ENCODE results near the gene RUNX2. TPM values are rescaled to one million over a fixed set of nuclear protein-coding genes. Genes with fewer than 3 reads are reported as not detected.

The RUNX2 gene
- total and polyA plus RNA-seq, 10 donors = 0.86 to 9.4 (median 6.6) TPM

- Histone ChIP-seq H3K4me1 (no peaks in the 10 kb centered on the region), H3K27ac (no peak overlapping the region), H3K27me3 (replicated peaks in 1 of 7) (no peaks in the 10 kb centered on the region), H3K4me3 (no peak overlapping the region), H3K9me3 (peaks cover 0 to 18% (median 16%) of the 10 kb centered on the region in 8 donors), H3K36me3 (no peaks in the 10 kb centered on the region)
- intact Hi-C loops (cut with DNase I; ENCODE audit: low total_unique reads) = no loop called here
- DNase-seq = no peak
- WGBS, 5 donors = 67 to 80% (median 74%) methylated on average over 9 of the region's 9 CpGs
- TF ChIP-seq CTCF (IDR thresholded peaks at IDR 0.05 in 8 of 11, conservative IDR thresholded peaks at IDR 0.05 in 3 of 11) = no peak
- TF ChIP-seq POLR2AphosphoS5 (IDR thresholded peaks at IDR 0.05) = no peak
- TF ChIP-seq POLR2A (IDR thresholded peaks at IDR 0.05) = no peak
These were observed 249.8 kb downstream of the RUNX2 start for GRCh38 chr6:45577836-45578504.

GRCh38 chr6:45584127-45584526, 256.0 kb downstream of the RUNX2 start:
- Histone ChIP-seq H3K36me3 (no peaks in the 10 kb centered on the region), H3K27ac (no peak overlapping the region), H3K27me3 (replicated peaks in 1 of 7) (peaks cover 0 to 4% (median 0%) of the 10 kb centered on the region in 7 donors), H3K4me1 (peaks cover 0 to 23% (median 0%) of the 10 kb centered on the region in 6 donors), H3K9me3 (peaks cover 0 to 20% (median 16%) of the 10 kb centered on the region in 8 donors), H3K4me3 (no peak overlapping the region)
- no peak for DNase-seq
- TF ChIP-seq POLR2A (IDR thresholded peaks at IDR 0.05) (no peak), POLR2AphosphoS5 (IDR thresholded peaks at IDR 0.05) (no peak), CTCF (IDR thresholded peaks at IDR 0.05 in 8 of 11, conservative IDR thresholded peaks at IDR 0.05 in 3 of 11) (no peak)
- 61 to 77% (median 69%) methylated on average over 2 of the region's 2 CpGs for WGBS, 5 donors
- intact Hi-C loops (cut with DNase I; ENCODE audit: low total_unique reads) = no loop called here

GRCh38 chr6:45586216-45587171, 258.4 kb downstream of the RUNX2 start:
- H3K4me1 ChIP-seq = peaks cover 0 to 28% (median 0%) of the 10 kb centered on the region in 6 donors
- H3K9me3 ChIP-seq = peaks cover 0 to 14% (median 10%) of the 10 kb centered on the region in 8 donors
- no peak overlapping the region for H3K4me3 ChIP-seq
- H3K27ac ChIP-seq = peak overlapping the region in 2 of 8 donors; percentile 0 to 43
- DNase-seq = no peak
- H3K36me3 ChIP-seq = no peaks in the 10 kb centered on the region
- WGBS, 5 donors = 38 to 53% (median 46%) methylated on average over 11 to 13 of the region's 13 CpGs
- intact Hi-C loops (cut with DNase I; ENCODE audit: low total_unique reads) = no loop called here
- H3K27me3 ChIP-seq (replicated peaks in 1 of 7) = peaks cover 0 to 4% (median 0%) of the 10 kb centered on the region in 7 donors
- TF ChIP-seq POLR2AphosphoS5 (IDR thresholded peaks at IDR 0.05) = no peak
- no peak for TF ChIP-seq CTCF (IDR thresholded peaks at IDR 0.05 in 8 of 11, conservative IDR thresholded peaks at IDR 0.05 in 3 of 11)
- no peak for TF ChIP-seq POLR2A (IDR thresholded peaks at IDR 0.05)

Measured in spleen (tissue), 11 donors.